Measurements from ENCODE around the gene SIRT4. TPM values are rescaled to one million over a fixed set of nuclear protein-coding genes. Genes with fewer than 3 reads are reported as not detected.

Gene SIRT4
- total RNA-seq, 2 donors from 2014 or later, result 2.3 to 2.7 TPM

- 80 to 92% methylated on average over 1 to 4 of the region's 5 CpGs for WGBS, 2 experiments (ENCODE audit: insufficient coverage in 1 of 2, insufficient read length in 1 of 2)
- no peak overlapping the region for H3K27ac ChIP-seq (ENCODE audit: low read depth, low read length)
These were observed 50.0 kb downstream of the SIRT4 start for GRCh38 chr12:120352117-120352516.

DNA sequence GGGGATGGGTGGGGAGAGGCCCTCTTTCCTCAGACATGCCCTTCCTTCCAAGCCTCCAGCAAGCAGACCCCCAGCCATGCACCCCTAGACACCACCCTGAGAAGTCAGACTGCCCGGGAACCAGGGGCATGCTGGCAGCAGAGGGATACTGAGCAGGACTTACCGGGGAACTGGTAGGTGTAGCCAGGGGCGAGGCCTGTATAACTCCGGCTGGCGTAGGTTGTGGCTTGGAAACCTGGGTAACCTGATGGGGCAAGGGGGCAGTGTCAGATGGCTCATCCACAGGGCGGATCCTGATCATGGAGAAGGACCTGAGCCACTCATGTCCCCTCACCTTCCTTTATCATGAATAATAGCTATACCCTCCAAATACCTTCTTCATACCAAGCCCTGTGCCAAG, 51.0 kb downstream of the SIRT4 start:
- WGBS, 2 experiments (ENCODE audit: insufficient coverage in 1 of 2, insufficient read length in 1 of 2), result 99 to 100% methylated on average over 3 to 6 of the region's 6 CpGs

More at GRCh38 chr12:120352117-120352516, 50.0 kb downstream of the SIRT4 start:
- Histone ChIP-seq H3K9me3 (ENCODE audit: control insufficient read depth, low read length) (no peaks in the 10 kb centered on the region), H3K4me1 (ENCODE audit: control insufficient read depth, insufficient read depth, low read length) (no peaks in the 10 kb centered on the region), H3K4me3 (ENCODE audit: low read length) (no peak overlapping the region), H3K27me3 (ENCODE audit: control insufficient read depth, insufficient read depth, low read length, poor library complexity, severe bottlenecking) (no peaks in the 10 kb centered on the region), H3K36me3 (ENCODE audit: control insufficient read depth, insufficient read depth, low read length) (peaks cover 87% of the 10 kb centered on the region), H3K9ac (ENCODE audit: extremely low read depth, low read length, poor library complexity, severe bottlenecking) (no peak overlapping the region)
- H3K4me1 Mint-ChIP-seq, result no peaks in the 10 kb centered on the region
- peaks cover 77% of the 10 kb centered on the region for H3K36me3 Mint-ChIP-seq (ENCODE audit: low read depth)
- no peak for DNase-seq
- no peaks in the 10 kb centered on the region for H3K27me3 Mint-ChIP-seq (ENCODE audit: insufficient read depth)
- H3K9me3 Mint-ChIP-seq, result no peaks in the 10 kb centered on the region
- no peak overlapping the region for H3K4me3 Mint-ChIP-seq
- peak overlapping the region; percentile 21 for H3K27ac Mint-ChIP-seq
- no peak for TF ChIP-seq CTCF (conservative IDR thresholded peaks at IDR 0.05)

GRCh38 chr12:120353556-120354317, 51.6 kb downstream of the SIRT4 start:
- Histone ChIP-seq H3K4me3 (ENCODE audit: low read length) (no peak overlapping the region), H3K4me1 (ENCODE audit: control insufficient read depth, insufficient read depth, low read length) (no peaks in the 10 kb centered on the region), H3K9ac (ENCODE audit: extremely low read depth, low read length, poor library complexity, severe bottlenecking) (no peak overlapping the region), H3K9me3 (ENCODE audit: control insufficient read depth, low read length) (no peaks in the 10 kb centered on the region), H3K36me3 (ENCODE audit: control insufficient read depth, insufficient read depth, low read length) (peaks cover 86% of the 10 kb centered on the region), H3K27ac (ENCODE audit: low read depth, low read length) (no peak overlapping the region), H3K27me3 (ENCODE audit: control insufficient read depth, insufficient read depth, low read length, poor library complexity, severe bottlenecking) (no peaks in the 10 kb centered on the region)
- DNase-seq, result no peak
- no peaks in the 10 kb centered on the region for H3K9me3 Mint-ChIP-seq
- no peak overlapping the region for H3K27ac Mint-ChIP-seq
- 97 to 100% methylated on average over 4 of the region's 4 CpGs for WGBS, 2 experiments (ENCODE audit: insufficient coverage in 1 of 2, insufficient read length in 1 of 2)
- TF ChIP-seq CTCF (conservative IDR thresholded peaks at IDR 0.05), result no peak
- no peak overlapping the region for H3K4me3 Mint-ChIP-seq
- H3K36me3 Mint-ChIP-seq (ENCODE audit: low read depth), result peaks cover 82% of the 10 kb centered on the region
- H3K4me1 Mint-ChIP-seq, result no peaks in the 10 kb centered on the region
- no peaks in the 10 kb centered on the region for H3K27me3 Mint-ChIP-seq (ENCODE audit: insufficient read depth)

More for the DNA sequence above, 51.0 kb downstream of the SIRT4 start:
- no peak for TF ChIP-seq CTCF (conservative IDR thresholded peaks at IDR 0.05)
- Histone ChIP-seq H3K9me3 (ENCODE audit: control insufficient read depth, low read length) (no peaks in the 10 kb centered on the region), H3K9ac (ENCODE audit: extremely low read depth, low read length, poor library complexity, severe bottlenecking) (no peak overlapping the region), H3K27ac (ENCODE audit: low read depth, low read length) (no peak overlapping the region), H3K4me3 (ENCODE audit: low read length) (no peak overlapping the region), H3K27me3 (ENCODE audit: control insufficient read depth, insufficient read depth, low read length, poor library complexity, severe bottlenecking) (no peaks in the 10 kb centered on the region), H3K36me3 (ENCODE audit: control insufficient read depth, insufficient read depth, low read length) (peaks cover 87% of the 10 kb centered on the region), H3K4me1 (ENCODE audit: control insufficient read depth, insufficient read depth, low read length) (no peaks in the 10 kb centered on the region)
- H3K27ac Mint-ChIP-seq, result no peak overlapping the region
- H3K9me3 Mint-ChIP-seq, result no peaks in the 10 kb centered on the region
- no peaks in the 10 kb centered on the region for H3K4me1 Mint-ChIP-seq
- DNase-seq, result no peak
- H3K36me3 Mint-ChIP-seq (ENCODE audit: low read depth), result peaks cover 78% of the 10 kb centered on the region
- H3K4me3 Mint-ChIP-seq, result no peak overlapping the region
- no peaks in the 10 kb centered on the region for H3K27me3 Mint-ChIP-seq (ENCODE audit: insufficient read depth)

Data from endodermal cell (in vitro differentiated cells).